Suppressor macrophage (primary cell): Measurements from ENCODE around the gene NTRK3.

Experiments
- DNase-seq, 4 experiments: peaks; one replicate each; pipeline ENCODE4 v3.0.0-alpha.2; 2020 to 2022

The NTRK3 gene

GRCh38 chr15:88118741-88119140 is 137.8 kb downstream of the NTRK3 start:
- no peak for DNase-seq

GRCh38 chr15:88118035-88118434 is 138.5 kb downstream of the NTRK3 start:
- no peak for DNase-seq

DNA sequence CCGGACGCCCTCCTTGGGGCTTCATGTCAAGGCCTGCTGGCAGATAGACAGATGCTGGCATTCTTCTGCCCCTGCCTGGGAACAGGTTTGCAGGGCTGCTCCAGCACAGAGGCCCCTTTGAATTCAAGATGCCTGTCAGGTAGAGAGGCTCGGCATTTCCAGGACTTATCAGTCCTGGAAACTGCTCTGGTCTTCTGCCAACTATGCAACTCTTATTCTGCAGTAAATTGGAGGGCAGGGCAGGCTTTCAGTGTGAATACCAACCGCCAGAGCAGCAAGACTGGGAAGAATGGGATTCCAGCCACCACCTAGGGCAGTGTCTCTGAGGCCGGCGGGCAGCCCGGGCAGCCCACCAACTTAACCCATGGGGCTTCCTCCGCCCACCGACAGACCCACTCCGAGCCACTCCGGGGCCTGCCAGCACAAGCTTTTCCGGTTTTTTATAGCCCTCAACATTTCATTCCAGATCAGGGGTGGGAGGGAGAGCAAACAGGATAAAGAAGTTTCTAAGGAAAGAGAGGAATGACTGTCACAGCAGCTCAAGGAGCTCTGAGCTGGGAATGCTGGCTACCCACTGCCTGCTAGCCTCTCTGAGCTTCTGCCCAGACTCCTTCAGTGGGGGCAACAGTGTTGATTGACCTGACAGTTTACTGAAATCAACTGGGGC is 140.9 kb downstream of the NTRK3 start:
- no peak for DNase-seq

DNA sequence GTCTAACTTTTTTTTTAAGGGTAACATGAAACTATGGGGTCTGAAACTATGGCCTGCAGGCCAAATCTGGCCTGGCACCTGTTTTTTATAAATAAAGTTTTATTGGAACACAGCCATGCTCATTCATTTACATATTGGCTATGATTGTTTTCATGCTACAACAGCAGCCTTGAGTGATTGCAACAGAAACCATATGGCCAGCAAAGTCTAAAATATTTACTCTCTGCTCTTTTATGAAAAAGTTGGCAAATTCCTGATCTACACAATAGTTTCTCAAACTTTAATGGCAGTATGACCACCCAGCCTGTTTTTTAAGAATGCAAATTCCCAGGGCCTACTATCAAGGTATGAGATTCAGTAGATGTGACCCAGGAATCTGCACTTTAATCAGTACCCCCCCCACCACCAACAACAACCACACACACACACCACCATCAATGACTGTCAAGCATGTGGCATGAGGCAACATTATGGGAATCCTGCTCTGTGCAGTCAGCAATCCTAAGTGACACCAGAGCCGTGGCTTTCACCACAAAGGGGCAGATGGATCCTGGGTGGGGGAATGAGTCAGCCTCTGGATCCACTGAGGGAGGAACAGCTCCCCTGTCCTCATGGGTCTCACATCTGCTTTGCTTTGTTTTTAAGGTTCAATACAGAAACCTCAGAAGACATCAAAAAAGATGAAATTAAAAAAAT is 142.8 kb downstream of the NTRK3 start:
- DNase-seq: no peak

GRCh38 chr15:88108991-88109390 is 147.5 kb downstream of the NTRK3 start:
- no peak for DNase-seq

- no peak for DNase-seq
Measured at GRCh38 chr15:88108477-88108876, 148.1 kb downstream of the NTRK3 start.

DNA sequence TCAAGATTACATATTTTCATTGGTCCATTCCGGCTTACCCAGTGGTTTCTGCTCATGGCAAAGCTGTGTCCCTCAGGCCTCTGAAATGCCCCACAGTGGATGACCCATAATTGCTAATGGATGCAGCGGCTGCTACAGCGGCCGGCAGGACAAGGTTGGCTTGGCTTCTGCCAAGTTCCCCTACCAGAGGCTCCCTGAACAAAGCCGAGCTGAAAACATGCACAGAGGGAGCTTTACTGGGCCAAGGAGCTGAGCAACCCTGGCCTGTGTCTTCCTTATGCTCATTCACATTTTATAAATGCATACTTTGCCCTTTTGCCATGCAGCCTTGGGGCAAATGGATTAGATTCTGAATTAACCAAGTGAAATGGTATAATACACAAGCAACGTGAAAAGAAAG is 150.5 kb downstream of the NTRK3 start:
- no peak for DNase-seq

DNA sequence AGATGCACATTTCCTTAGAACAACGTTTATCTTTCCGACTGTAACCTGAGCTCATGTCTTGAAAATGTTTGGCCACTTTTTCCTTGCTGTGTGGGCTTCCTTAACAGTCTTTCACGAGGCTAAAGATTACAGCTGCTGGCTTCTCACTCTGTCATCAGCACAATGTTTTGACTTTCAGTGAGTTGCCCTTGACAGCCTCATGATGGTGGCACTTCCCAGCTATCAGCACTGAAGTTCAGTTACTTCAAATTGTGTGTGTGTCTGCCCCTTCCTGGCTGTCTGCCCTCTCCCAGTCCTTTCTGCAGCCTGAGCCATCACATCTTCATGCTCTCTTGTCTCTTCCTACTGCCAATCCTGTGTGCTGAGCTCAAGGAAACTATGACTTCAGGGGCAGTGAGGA is 152.2 kb downstream of the NTRK3 start:
- no peak for DNase-seq

GRCh38 chr15:88100181-88100580 is 156.4 kb downstream of the NTRK3 start:
- DNase-seq: no peak

GRCh38 chr15:88098361-88098760 is 158.2 kb downstream of the NTRK3 start:
- no peak for DNase-seq

DNA sequence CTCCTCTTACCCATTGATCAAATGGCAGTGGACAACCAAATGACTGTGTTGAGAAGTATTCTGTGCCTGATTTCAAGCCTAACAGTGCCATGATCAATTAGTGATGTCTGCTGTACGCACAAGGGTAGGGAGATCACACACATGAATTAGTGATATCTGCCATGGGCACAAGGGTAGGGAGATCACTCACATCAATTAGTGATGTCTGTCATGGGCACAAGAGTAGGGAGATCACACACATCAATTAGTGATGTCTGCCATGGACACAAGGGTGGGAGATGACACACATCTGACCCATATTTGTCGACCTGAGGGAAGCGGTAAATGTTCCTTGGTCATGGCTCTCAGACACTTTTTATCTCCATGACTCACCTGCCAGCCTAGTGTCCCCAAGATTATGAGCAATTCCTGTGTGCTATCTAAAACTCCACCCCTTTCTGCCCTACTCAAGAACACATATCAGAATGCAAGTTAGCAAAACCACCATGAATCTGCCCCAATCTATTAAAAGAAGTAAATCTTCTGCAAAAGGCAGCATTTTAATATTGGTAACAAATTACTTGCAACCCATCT is 165.0 kb downstream of the NTRK3 start:
- no peak for DNase-seq

- no peak for DNase-seq
Measured at GRCh38 chr15:88090481-88091011, 166.0 kb downstream of the NTRK3 start.

GRCh38 chr15:88089731-88090130 is 166.8 kb downstream of the NTRK3 start:
- DNase-seq: no peak

DNA sequence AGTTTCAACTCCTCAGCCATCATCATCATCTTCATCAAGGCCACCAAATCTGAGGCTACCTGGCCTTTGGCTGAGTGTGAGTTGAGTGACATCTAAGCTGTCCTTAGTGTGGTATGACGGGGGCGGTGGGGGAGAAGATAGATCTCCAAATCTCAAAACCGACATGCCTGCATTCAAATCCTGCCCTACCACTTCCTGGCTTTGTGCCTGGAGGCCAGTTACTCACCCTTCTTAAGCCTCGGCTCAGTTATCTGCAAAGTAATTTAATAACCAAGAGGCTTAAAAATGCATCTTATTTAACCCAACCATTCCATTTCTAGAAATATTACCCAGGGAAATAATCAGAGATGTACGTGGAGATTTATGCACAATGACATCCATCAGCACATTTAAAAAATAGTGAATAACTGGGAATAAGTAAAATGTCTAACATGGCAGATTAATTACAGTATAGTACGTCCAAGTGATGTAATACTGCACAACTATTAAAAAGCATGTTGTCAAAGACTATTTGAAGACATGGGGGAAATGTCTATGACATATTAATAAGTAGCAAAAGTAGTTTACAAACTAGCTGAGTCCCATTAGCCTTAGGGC is 167.4 kb downstream of the NTRK3 start:
- no peak for DNase-seq

DNA sequence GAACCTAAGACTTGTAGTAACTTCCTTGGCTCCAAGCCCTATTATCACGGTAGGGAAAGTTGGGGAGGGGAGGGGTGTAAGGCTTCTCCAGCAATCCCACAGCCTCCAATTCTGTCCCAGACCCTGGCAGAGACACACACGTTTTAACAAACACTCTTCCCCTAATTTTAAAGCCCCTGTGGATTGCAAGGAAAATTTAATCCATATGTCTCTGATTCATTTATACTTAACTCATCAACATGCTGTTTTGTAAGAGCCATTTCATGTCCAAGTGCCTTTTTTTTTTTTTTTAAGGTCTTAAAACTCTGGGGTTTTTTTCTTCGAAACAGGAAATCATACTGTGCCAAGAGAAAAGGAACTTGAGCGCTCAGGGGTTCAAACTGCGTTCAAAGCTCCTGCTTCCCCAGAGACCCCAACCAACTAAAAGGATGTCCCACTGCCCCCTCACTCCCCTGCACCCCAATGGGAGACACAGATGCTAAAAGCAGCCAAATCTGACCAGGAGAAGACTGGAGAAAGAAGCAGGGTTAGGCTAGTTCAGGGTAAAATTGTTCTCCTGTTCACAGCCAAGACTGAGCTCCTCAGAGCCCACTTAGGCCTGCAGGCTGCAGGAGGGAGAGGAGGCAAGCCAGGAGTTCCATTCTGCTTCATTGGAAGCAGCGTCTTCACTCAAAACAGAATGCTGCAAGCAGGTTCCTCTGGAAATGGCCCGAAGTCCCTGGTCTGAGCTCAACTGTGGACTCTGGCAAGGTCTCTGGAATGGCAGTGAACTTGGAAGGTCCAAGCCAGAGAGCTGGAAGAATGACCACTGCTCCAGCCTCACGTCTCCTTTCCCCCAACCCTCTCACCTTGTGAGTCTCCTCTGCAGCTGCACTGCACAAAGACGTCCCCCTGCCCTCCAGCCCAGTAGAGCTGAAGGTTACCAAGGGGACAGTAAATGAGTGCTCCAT is 172.5 kb downstream of the NTRK3 start:
- DNase-seq: peak in 1 of 4 experiments; percentile 1

DNA sequence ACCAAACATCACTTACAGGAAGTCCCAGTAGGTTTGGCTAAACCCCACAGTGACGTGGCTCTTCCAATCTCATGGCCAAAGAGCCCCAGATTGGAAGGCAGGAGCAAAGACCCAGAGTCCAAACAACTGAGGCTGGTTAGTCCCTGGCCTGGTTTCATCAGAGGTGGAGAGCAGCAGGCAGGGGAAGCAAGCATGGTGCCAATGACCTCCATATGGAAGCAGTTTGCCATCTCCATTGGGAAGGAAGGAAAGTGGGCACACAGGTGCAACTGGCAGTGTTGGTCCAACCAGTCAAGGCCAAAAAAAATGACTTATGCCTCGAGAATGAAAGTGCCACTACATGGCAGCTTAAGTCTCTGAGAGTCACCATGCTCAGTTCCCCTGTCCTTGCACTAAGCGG is 175.9 kb downstream of the NTRK3 start:
- no peak for DNase-seq

- no peak for DNase-seq
Measured at GRCh38 chr15:88077296-88078020, 179.1 kb downstream of the NTRK3 start.

GRCh38 chr15:88076328-88076727 is 180.2 kb downstream of the NTRK3 start:
- DNase-seq: no peak

- DNase-seq: no peak
Measured at GRCh38 chr15:88075102-88075501, 181.4 kb downstream of the NTRK3 start.

- DNase-seq: no peak
Measured at GRCh38 chr15:88074386-88074785, 182.2 kb downstream of the NTRK3 start.

GRCh38 chr15:88073391-88073691 is 183.2 kb downstream of the NTRK3 start:
- no peak for DNase-seq
